RWPE1 (cell line): ENCODE data around the gene EYA2.
A peak's percentile ranks its signal among the peaks of the same experiment; 100 is the strongest.

ENCODE experiments used
- CTCF ChIA-PET: fragments of 350-600 bp; sonication (Branson Sonifier 250); formaldehyde crosslinking; extraction: SDS; loops from one replicate; lab custom pipeline; 2021; lab: Yijun Ruan, JAX
- POLR2A ChIA-PET: fragments of 400-600 bp; formaldehyde crosslinking; extraction: SDS; loops from one replicate; lab custom pipeline; 2020; ENCODE audit warnings: antibody characterized with exemption; ENCODE audit not compliant: low non-redundant PET; lab: Yijun Ruan, JAX
- DNase-seq: peaks from one replicate; pipeline ENCODE4 v3.0.0; 2012; ENCODE audit warnings: low spot score
- H3K27ac ChIP-seq: fragments of 450-650 bp; 2 replicates; pipeline ENCODE4 v1.5.1; 2017
- TF ChIP-seq, protein P1 (sequence below): fragments of 450-650 bp; conservative IDR thresholded peaks from 2 replicates; pipeline ENCODE4 v1.5.1; 2017; ENCODE audit warnings: low read depth, mild to moderate bottlenecking

Gene EYA2

DNA sequence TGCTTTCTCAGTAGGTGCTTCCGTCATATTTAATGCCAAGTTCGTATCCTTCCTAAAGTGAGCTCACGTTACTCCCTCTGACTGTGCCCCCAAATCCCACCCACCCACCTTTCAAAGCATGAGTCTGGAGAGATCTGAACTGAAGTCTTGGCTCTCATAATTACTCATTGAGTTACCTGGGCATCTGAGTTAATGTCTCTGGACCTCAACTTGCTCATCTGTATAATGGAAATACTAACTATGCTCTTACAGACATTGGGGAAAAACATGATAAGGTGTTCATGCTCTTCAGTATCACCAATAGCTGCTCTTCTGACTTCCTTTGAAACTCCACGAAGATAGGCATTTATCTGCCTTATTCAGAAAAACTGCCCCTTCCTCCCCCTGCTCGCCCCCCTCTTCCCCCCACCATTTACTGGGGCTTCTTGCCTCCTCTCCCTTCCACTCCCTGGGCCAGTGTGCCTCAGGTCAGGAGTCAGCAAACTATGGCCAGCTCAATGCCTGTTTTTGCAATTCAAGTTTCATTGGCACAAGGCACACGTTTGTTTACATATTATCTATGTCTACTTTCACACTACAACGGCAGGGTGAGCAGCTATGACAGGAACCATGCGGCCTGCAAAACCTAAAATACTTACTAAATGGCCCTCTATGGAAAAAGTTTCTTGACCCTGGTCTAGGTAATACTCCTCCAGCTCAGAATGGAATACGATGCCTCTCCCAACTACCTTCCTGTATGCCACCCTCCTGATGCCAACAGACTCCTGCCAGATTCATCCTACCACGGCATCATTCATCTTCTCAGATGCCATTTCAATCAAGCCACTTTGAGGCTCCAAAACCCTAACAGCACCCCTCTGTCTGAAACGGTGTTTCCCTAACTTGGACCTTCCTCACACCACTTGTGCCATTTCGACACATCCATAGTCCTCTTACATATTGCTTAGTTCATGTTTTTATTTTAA lies 323.1 kb downstream of the EYA2 start:
- TF ChIP-seq, protein P1, sequence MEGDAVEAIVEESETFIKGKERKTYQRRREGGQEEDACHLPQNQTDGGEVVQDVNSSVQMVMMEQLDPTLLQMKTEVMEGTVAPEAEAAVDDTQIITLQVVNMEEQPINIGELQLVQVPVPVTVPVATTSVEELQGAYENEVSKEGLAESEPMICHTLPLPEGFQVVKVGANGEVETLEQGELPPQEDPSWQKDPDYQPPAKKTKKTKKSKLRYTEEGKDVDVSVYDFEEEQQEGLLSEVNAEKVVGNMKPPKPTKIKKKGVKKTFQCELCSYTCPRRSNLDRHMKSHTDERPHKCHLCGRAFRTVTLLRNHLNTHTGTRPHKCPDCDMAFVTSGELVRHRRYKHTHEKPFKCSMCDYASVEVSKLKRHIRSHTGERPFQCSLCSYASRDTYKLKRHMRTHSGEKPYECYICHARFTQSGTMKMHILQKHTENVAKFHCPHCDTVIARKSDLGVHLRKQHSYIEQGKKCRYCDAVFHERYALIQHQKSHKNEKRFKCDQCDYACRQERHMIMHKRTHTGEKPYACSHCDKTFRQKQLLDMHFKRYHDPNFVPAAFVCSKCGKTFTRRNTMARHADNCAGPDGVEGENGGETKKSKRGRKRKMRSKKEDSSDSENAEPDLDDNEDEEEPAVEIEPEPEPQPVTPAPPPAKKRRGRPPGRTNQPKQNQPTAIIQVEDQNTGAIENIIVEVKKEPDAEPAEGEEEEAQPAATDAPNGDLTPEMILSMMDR, result no peak
- ChIA-PET CTCF (interaction anchor here (0.6 to 1.1 kb wide), 2 partner anchors 12 to 285 kb away, joined by 4 to 5 read pairs; no protein-coding TSS in a partner anchor), POLR2A (interaction anchor here (0.6 kb wide), 1 partner anchor 462 kb away, joined by 3 read pairs; no protein-coding TSS in a partner anchor)
- H3K27ac ChIP-seq, result no peak overlapping the region
- no peak for DNase-seq

DNA sequence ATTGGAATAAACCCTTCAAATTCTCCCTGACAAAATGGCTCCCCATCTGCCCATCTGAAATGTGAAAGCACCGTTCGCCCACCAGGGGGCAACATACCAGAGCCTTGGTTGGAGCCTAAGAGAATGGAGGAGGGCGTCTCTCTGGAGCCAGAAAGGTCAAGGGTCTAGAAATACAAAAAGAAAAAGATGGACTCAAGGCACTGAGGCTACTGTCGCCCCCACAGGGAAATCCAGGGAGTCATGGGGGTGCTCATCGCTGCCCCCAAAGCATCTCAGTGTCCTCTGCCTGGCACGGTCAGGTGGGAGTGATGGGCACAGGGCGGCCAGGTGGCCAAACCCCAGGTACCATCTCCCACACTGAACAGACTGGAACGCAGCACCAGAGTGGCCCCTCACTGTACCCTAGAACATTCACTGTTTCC lies 325.5 kb downstream of the EYA2 start:
- CTCF ChIA-PET, result interaction anchor here (0.6 to 1.4 kb wide), 4 partner anchors 15 to 912 kb away, joined by 3 to 4 read pairs (median 4); no protein-coding TSS in a partner anchor
- TF ChIP-seq, protein P1, result peak; percentile 78
- POLR2A ChIA-PET, result no interaction called here
- no peak overlapping the region for H3K27ac ChIP-seq
- DNase-seq, result peak; percentile 52

DNA sequence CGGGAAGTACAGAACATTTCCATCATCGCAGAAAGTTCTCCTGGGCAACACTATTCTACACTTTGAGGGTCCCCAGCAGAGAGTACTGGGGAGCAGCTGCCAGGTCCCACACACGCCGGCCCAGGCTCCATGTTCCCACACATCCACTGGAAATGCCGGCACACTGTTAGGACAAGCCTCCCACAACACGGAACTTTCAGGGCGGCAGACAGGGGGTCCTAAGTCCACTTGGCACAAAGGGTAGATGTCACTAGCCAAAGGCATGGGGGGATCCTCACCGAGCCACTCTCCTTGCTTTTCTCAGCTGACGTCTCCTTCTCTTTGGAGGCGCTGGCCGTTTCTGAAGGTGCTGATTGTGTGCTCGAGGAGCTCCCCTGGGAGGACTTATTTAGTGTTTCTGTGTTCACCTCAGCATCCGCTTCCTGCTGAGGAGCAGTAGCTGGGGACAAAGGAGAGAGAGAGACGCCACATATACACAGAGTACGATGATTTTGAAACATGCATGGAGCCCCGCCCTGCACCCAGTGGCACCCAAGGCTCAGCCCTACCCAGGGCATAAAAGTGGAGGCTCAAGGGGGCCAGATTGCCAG lies 326.5 kb downstream of the EYA2 start:
- ChIA-PET POLR2A (no interaction called here), CTCF (interaction anchor here (0.6 to 1.7 kb wide), 5 partner anchors 15 to 163 kb away, joined by 3 to 9 read pairs (median 3); no protein-coding TSS in a partner anchor)
- no peak for DNase-seq
- TF ChIP-seq, protein P1, result no peak
- H3K27ac ChIP-seq, result peak overlapping the region; percentile 20

DNA sequence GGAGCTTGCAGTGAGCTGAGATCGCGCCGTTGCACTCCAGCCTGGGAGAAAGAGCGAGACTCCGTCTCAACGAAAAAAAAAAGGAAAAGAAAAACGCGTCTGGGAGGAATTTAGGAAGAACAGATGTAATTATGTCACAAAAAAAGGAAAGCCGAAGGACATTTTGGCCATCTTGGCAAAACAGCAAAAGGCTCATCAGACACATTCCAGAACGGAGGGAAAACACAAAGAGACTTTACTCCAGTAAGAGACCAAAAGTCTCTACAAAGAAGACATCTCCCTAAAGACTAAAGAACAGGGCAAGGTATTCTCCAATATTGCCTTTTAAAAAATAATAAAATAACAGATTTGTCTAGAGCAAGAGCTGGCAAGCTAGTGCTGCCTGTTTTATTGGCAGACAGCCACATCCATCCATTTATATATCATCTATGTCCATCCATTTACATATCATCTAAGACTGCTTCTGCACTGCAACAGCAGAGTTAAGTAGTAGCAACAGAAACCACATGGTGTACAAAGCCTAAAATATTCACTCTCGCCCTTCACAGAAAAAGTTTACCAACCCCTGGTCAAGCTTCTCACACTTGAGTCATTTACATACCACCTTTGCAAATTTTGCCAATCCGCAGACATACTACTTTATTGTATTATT lies 328.0 kb downstream of the EYA2 start:
- ChIA-PET POLR2A (no interaction called here), CTCF (interaction anchor here (0.6 to 1.3 kb wide), 2 partner anchors 161 to 514 kb away, joined by 3 to 5 read pairs; no protein-coding TSS in a partner anchor)
- TF ChIP-seq, protein P1, result no peak
- no peak for DNase-seq
- H3K27ac ChIP-seq, result peak overlapping the region; percentile 25

DNA sequence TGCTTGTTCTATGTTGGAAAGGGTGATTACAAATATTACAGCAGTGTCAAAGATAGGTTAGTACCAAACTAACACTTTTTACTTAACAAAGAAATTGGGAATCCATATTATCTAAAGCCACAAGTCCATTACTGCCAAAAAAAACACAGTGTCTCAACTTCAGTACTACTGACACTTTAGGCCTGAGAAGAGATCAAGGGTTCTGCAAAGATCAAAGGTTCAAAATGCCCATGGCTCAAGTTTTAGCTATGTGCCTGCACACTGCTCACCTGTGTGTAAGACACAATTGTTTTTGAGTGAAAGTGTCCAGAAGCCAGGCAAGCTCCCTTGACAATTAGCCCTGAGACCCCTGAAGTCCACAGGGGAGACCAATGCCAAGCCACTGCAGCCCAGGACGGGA lies 329.3 kb downstream of the EYA2 start:
- peak overlapping the region; percentile 37 for H3K27ac ChIP-seq
- ChIA-PET POLR2A (no interaction called here), CTCF (interaction anchor here (0.6 to 1.3 kb wide), 5 partner anchors 22 to 377 kb away, joined by 3 to 4 read pairs (median 3); no protein-coding TSS in a partner anchor)
- TF ChIP-seq, protein P1, result no peak
- DNase-seq, result no peak
